Keratinocyte (primary cell): ENCODE data around the gene RILPL2. TPM values are rescaled to one million over a fixed set of nuclear protein-coding genes. Genes with fewer than 3 reads are reported as not detected.
"Not testable (repeated sequence)": the region's sequence is repeated elsewhere in the genome, so short reads cannot be mapped to it uniquely, and the experiment has no call there.

ENCODE experiments used
- DNase-seq: peaks from one replicate; pipeline ENCODE4 v3.0.0-alpha.2; 2011; ENCODE audit warnings: low read depth, missing footprints, low spot score
- FAIRE-seq: peaks from 2 replicates; lab custom pipeline; 2011; peaks lifted over from hg19 to GRCh38; lab: Jason Lieb, UNC
- H2AFZ ChIP-seq: 2 replicates; pipeline ENCODE4 v1.6.0; 2012; ENCODE audit warnings: low read length, control low read depth, inconsistent platforms; ENCODE audit not compliant: control insufficient read depth
- H3K27ac ChIP-seq: 2 replicates; pipeline ENCODE4 v1.5.1; 2011; ENCODE audit warnings: low read length; ENCODE audit not compliant: control insufficient read depth, insufficient read depth
- H3K27me3 ChIP-seq: 3 replicates; pipeline ENCODE4 v1.6.0; 2011; ENCODE audit warnings: low read length; ENCODE audit not compliant: control insufficient read depth, insufficient read depth; ENCODE audit errors: extremely low read depth
- H3K36me3 ChIP-seq, 2 experiments: 2 replicates in 1 of 2; 3 replicates in 1 of 2; pipeline ENCODE4 v1.5.1; 2011; ENCODE audit warnings: low read length in 2 of 2, mild to moderate bottlenecking in 1 of 2; ENCODE audit not compliant: control insufficient read depth in 2 of 2, insufficient read depth in 2 of 2; ENCODE audit errors: extremely low read depth in 1 of 2
- H3K4me1 ChIP-seq: 3 replicates; pipeline ENCODE4 v1.5.1; 2011; ENCODE audit warnings: low read length; ENCODE audit not compliant: control insufficient read depth, insufficient read depth; ENCODE audit errors: extremely low read depth
- H3K4me2 ChIP-seq: 3 replicates; pipeline ENCODE4 v1.6.0; 2011; ENCODE audit warnings: low read depth, low read length; ENCODE audit not compliant: control insufficient read depth, insufficient read depth; ENCODE audit errors: extremely low read depth
- H3K4me3 ChIP-seq, 3 experiments: fragments of 200-600 bp in 1 of 3; sonication (generic) in 1 of 3; 2 replicates in 2 of 3; 3 replicates in 1 of 3; pipeline ENCODE4 v1.5.1; 2011 to 2016; ENCODE audit warnings: low read length in 3 of 3, mild to moderate bottlenecking in 3 of 3, control low read depth in 2 of 3, inconsistent platforms in 1 of 3, low read depth in 1 of 3, mixed read lengths in 1 of 3, mixed run types in 1 of 3, moderate library complexity in 1 of 3; ENCODE audit not compliant: control insufficient read depth in 2 of 3, insufficient read depth in 2 of 3; ENCODE audit errors: extremely low read depth in 1 of 3
- H3K79me2 ChIP-seq: 2 replicates; pipeline ENCODE4 v1.6.0; 2012; ENCODE audit warnings: low read length; ENCODE audit not compliant: control insufficient read depth, insufficient read depth
- H3K9ac ChIP-seq: 3 replicates; pipeline ENCODE4 v1.6.0; 2011; ENCODE audit warnings: low read length; ENCODE audit not compliant: control insufficient read depth, insufficient read depth; ENCODE audit errors: extremely low read depth
- H3K9me1 ChIP-seq: 3 replicates; pipeline ENCODE4 v1.6.0; 2011; ENCODE audit warnings: low read length; ENCODE audit not compliant: control insufficient read depth, insufficient read depth; ENCODE audit errors: extremely low read depth
- H3K9me3 ChIP-seq: 2 replicates; pipeline ENCODE4 v1.5.1; 2012; ENCODE audit warnings: low read depth, low read length; ENCODE audit not compliant: control insufficient read depth
- H4K20me1 ChIP-seq: 3 replicates; pipeline ENCODE4 v1.6.0; 2011; ENCODE audit warnings: low read length; ENCODE audit not compliant: control insufficient read depth, insufficient read depth; ENCODE audit errors: extremely low read depth
- EZH2 ChIP-seq: IDR thresholded peaks from one replicate; pipeline ENCODE4 v1.6.1; 2012; ENCODE audit warnings: inconsistent platforms, mild to moderate bottlenecking, low read length, moderate library complexity
- dilution Hi-C: fragments of 300-500 bp; cut with MboI; formaldehyde crosslinking; loops from one replicate; pipeline ENCODE4 v1.7.0; 2020; ENCODE audit warnings: low sequenced_read_pairs; ENCODE audit not compliant: extremely low pct_ligation_motif_present
- polyA plus RNA-seq, 5 experiments: library from polyadenylated mRNA; depleted of rRNA in 3 of 5; stranded (reverse) in 3 of 5; stranded (forward) in 1 of 5; unstranded in 1 of 5; fragments of >200 nt; gene quantifications; 1 replicate in 1 of 5; 2 replicates in 3 of 5; 3 replicates in 1 of 5; pipeline versions ENCODE4 v1.2.1 to v1.2.3, GENCODE V29; 2011 to 2012; ENCODE audit warnings: missing spikeins in 2 of 5, low read depth in 1 of 5, low replicate concordance in 1 of 5
- TF ChIP-seq, protein P1 (sequence below), 3 experiments: IDR thresholded peaks in 1 of 3; conservative IDR thresholded peaks in 1 of 3; optimal IDR thresholded peaks in 1 of 3; 2 replicates in 2 of 3; 3 replicates in 1 of 3; pipeline versions ENCODE3 to v1.5.1; 2011; ENCODE audit warnings: low read length in 3 of 3, mild to moderate bottlenecking in 3 of 3, moderate library complexity in 2 of 3, control low read depth in 1 of 3, inconsistent platforms in 1 of 3; ENCODE audit not compliant: insufficient read depth in 2 of 3; ENCODE audit errors: extremely low read depth in 1 of 3

RILPL2 gene
- polyA plus RNA-seq, 1 donor (not counting 4 experiments of a cell fraction or from before 2014, with no cell fraction given) = 3.6 TPM

DNA sequence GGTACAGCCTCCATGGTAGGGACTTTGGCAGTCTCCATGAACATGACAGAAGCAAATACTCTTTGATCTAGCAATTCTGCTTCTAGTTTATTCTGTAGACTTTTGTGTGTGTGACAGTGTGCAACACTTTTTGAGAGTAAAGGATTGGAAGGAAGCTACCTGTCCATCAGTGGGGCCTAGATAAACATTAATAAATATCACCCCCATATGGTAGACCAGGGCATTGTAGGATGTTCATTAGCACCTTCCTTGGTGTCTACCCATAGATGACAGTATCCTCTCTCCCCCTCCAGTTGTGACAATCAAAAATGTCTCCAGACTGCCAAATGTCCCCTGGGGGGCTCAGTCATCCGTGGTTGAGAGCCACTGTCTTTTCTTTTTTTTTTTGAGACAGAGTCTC is 32.3 kb upstream of the RILPL2 start:
- DNase-seq (no peak), FAIRE-seq (no peak)
- Histone ChIP-seq H2AFZ (no peak overlapping the region), H3K4me3 (no peak overlapping the region), H4K20me1 (no peaks in the 10 kb centered on the region), H3K27ac (no peak overlapping the region), H3K9me3 (no peaks in the 10 kb centered on the region), H3K4me2 (no peak overlapping the region), H3K79me2 (peaks cover 6% of the 10 kb centered on the region), H3K4me1 (no peaks in the 10 kb centered on the region), H3K36me3 (peaks cover 10 to 31% of the 10 kb centered on the region in 2 experiments), H3K9me1 (no peaks in the 10 kb centered on the region), H3K27me3 (no peaks in the 10 kb centered on the region), H3K9ac (no peak overlapping the region)
- dilution Hi-C loops = no loop called here
- TF ChIP-seq, protein P1, sequence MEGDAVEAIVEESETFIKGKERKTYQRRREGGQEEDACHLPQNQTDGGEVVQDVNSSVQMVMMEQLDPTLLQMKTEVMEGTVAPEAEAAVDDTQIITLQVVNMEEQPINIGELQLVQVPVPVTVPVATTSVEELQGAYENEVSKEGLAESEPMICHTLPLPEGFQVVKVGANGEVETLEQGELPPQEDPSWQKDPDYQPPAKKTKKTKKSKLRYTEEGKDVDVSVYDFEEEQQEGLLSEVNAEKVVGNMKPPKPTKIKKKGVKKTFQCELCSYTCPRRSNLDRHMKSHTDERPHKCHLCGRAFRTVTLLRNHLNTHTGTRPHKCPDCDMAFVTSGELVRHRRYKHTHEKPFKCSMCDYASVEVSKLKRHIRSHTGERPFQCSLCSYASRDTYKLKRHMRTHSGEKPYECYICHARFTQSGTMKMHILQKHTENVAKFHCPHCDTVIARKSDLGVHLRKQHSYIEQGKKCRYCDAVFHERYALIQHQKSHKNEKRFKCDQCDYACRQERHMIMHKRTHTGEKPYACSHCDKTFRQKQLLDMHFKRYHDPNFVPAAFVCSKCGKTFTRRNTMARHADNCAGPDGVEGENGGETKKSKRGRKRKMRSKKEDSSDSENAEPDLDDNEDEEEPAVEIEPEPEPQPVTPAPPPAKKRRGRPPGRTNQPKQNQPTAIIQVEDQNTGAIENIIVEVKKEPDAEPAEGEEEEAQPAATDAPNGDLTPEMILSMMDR (optimal IDR thresholded peaks at IDR 0.05 in 1 of 3, IDR thresholded peaks at IDR 0.05 in 1 of 3, conservative IDR thresholded peaks at IDR 0.05 in 1 of 3; ENCODE audit: extremely low read depth in 1 of 3, insufficient read depth in 2 of 3, low read length in 3 of 3) = peak in 1 of 3 experiments; percentile 12
- no peak for TF ChIP-seq EZH2

DNA sequence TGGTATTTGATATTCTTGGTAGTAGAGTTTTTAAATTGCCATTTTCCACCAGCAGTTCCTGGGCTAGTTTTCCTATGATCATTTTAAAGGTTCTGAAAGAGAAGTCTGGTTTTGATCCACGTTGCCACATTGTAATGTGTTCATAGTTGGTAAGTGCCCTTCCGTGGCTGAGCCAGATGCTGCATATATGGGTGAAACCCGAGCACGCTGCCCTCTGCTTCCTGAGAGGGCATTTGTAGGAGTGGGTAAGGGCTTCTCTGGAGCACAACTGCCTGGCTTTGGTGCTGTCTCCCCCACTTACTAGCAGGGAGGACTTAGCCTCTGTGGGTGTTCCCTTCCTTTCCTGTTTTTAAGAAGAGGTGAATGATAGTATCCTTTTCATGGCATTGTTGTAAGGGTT is 28.6 kb upstream of the RILPL2 start:
- H3K36me3 ChIP-seq = peaks cover 7 to 13% of the 10 kb centered on the region in 2 experiments
- H3K27ac ChIP-seq = no peak overlapping the region
- no peak overlapping the region for H3K9ac ChIP-seq
- H3K9me3 ChIP-seq = no peaks in the 10 kb centered on the region
- no peaks in the 10 kb centered on the region for H3K9me1 ChIP-seq
- no peak overlapping the region for H2AFZ ChIP-seq
- H3K27me3 ChIP-seq = no peaks in the 10 kb centered on the region
- FAIRE-seq = no peak
- TF ChIP-seq EZH2 = no peak
- TF ChIP-seq, protein P1 (optimal IDR thresholded peaks at IDR 0.05 in 1 of 3, IDR thresholded peaks at IDR 0.05 in 1 of 3, conservative IDR thresholded peaks at IDR 0.05 in 1 of 3; ENCODE audit: extremely low read depth in 1 of 3, insufficient read depth in 2 of 3, low read length in 3 of 3) = no peak
- dilution Hi-C loops = no loop called here
- no peaks in the 10 kb centered on the region for H3K4me1 ChIP-seq
- no peak overlapping the region for H3K4me3 ChIP-seq
- H3K4me2 ChIP-seq = no peak overlapping the region
- H3K79me2 ChIP-seq = peaks cover 23% of the 10 kb centered on the region
- DNase-seq = no peak
- no peaks in the 10 kb centered on the region for H4K20me1 ChIP-seq

DNA sequence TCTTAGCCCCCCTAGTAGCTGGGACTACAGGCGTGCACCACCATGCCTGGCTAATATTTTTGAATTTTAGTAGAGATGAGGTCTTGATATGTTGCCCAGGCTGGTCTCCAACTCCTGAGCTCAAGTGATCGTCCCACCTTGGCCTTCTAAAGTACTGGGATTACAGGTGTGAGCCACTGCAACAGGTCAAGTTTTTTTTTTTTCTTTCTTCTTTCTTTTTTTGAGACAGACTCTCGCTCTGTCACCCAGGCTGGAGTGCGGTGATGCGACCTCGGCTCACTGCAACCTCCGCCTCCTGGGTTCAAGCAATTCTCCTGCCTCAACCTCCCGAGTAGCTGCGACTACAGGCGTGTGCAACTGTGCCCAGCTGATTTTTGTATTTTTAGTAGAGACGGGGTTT is 26.7 kb upstream of the RILPL2 start:
- H2AFZ ChIP-seq, H3K4me1 ChIP-seq, DNase-seq, H3K4me3 ChIP-seq, H4K20me1 ChIP-seq, H3K4me2 ChIP-seq, FAIRE-seq, H3K9me1 ChIP-seq, H3K27me3 ChIP-seq, dilution Hi-C loops, H3K9ac ChIP-seq, H3K9me3 ChIP-seq, H3K27ac ChIP-seq: not testable (repeated sequence)
- peaks cover 35% of the 10 kb centered on the region for H3K79me2 ChIP-seq
- H3K36me3 ChIP-seq = peaks cover 7 to 13% of the 10 kb centered on the region in 2 experiments
